Measurements from ENCODE around the gene PRELID3B. TPM values are rescaled to one million over a fixed set of nuclear protein-coding genes. Genes with fewer than 3 reads are reported as not detected.

The PRELID3B gene
- total and polyA plus RNA-seq, 2 of the 13 experiments (the other 11 are each of a cell fraction or from before 2014, with no cell fraction given), result 23.3 to 42.6 TPM

GRCh38 chr20:59004763-59005522 is 37.6 kb downstream of the PRELID3B start (continued):
- no peak for TF ChIP-seq ZNF496 (CRISPR knock-in tag; IDR thresholded peaks at IDR 0.05; ENCODE audit: insufficient replicate concordance)
- TF ChIP-seq ZKSCAN5 (CRISPR knock-in tag; IDR thresholded peaks at IDR 0.05), result no peak
- TF ChIP-seq ZNF510 (CRISPR knock-in tag; IDR thresholded peaks at IDR 0.05; ENCODE audit: low read depth), result no peak
- TF ChIP-seq ZNF788 (CRISPR knock-in tag; IDR thresholded peaks at IDR 0.05; ENCODE audit: borderline replicate concordance), result 0 out of 2 replicates have a peak, but pooled peaks have one; percentile 62
- TF ChIP-seq MLLT10 (CRISPR knock-in tag; IDR thresholded peaks at IDR 0.05), result no peak
- TF ChIP-seq ARNT (IDR thresholded peaks at IDR 0.05), result no peak
- TF ChIP-seq, protein P1, sequence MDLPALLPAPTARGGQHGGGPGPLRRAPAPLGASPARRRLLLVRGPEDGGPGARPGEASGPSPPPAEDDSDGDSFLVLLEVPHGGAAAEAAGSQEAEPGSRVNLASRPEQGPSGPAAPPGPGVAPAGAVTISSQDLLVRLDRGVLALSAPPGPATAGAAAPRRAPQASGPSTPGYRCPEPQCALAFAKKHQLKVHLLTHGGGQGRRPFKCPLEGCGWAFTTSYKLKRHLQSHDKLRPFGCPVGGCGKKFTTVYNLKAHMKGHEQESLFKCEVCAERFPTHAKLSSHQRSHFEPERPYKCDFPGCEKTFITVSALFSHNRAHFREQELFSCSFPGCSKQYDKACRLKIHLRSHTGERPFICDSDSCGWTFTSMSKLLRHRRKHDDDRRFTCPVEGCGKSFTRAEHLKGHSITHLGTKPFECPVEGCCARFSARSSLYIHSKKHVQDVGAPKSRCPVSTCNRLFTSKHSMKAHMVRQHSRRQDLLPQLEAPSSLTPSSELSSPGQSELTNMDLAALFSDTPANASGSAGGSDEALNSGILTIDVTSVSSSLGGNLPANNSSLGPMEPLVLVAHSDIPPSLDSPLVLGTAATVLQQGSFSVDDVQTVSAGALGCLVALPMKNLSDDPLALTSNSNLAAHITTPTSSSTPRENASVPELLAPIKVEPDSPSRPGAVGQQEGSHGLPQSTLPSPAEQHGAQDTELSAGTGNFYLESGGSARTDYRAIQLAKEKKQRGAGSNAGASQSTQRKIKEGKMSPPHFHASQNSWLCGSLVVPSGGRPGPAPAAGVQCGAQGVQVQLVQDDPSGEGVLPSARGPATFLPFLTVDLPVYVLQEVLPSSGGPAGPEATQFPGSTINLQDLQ (CRISPR knock-in tag; IDR thresholded peaks at IDR 0.05), result no peak
- TF ChIP-seq ELK4 (CRISPR knock-in tag; IDR thresholded peaks at IDR 0.05; ENCODE audit: borderline replicate concordance), result no peak
- no peak for TF ChIP-seq PRPF4 (IDR thresholded peaks at IDR 0.05; ENCODE audit: low read depth, low read length, poor library complexity, severe bottlenecking)
- 0 out of 2 replicates have a peak, but pooled peaks have one; percentile 25 for TF ChIP-seq PHF20 (CRISPR knock-in tag; IDR thresholded peaks at IDR 0.05)
- TF ChIP-seq, protein P2, sequence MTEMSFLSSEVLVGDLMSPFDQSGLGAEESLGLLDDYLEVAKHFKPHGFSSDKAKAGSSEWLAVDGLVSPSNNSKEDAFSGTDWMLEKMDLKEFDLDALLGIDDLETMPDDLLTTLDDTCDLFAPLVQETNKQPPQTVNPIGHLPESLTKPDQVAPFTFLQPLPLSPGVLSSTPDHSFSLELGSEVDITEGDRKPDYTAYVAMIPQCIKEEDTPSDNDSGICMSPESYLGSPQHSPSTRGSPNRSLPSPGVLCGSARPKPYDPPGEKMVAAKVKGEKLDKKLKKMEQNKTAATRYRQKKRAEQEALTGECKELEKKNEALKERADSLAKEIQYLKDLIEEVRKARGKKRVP (CRISPR knock-in tag; IDR thresholded peaks at IDR 0.05), result no peak
- TF ChIP-seq IRF2 (CRISPR knock-in tag; IDR thresholded peaks at IDR 0.05), result peak; percentile 34; the same call in 1 of the 2 replicates
- TF ChIP-seq ZNF782 (CRISPR knock-in tag; IDR thresholded peaks at IDR 0.05; ENCODE audit: borderline replicate concordance), result no peak
- TF ChIP-seq, protein P3, sequence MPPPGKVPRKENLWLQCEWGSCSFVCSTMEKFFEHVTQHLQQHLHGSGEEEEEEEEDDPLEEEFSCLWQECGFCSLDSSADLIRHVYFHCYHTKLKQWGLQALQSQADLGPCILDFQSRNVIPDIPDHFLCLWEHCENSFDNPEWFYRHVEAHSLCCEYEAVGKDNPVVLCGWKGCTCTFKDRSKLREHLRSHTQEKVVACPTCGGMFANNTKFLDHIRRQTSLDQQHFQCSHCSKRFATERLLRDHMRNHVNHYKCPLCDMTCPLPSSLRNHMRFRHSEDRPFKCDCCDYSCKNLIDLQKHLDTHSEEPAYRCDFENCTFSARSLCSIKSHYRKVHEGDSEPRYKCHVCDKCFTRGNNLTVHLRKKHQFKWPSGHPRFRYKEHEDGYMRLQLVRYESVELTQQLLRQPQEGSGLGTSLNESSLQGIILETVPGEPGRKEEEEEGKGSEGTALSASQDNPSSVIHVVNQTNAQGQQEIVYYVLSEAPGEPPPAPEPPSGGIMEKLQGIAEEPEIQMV (CRISPR knock-in tag; IDR thresholded peaks at IDR 0.05; ENCODE audit: low read depth), result no peak
- TF ChIP-seq, protein P4, sequence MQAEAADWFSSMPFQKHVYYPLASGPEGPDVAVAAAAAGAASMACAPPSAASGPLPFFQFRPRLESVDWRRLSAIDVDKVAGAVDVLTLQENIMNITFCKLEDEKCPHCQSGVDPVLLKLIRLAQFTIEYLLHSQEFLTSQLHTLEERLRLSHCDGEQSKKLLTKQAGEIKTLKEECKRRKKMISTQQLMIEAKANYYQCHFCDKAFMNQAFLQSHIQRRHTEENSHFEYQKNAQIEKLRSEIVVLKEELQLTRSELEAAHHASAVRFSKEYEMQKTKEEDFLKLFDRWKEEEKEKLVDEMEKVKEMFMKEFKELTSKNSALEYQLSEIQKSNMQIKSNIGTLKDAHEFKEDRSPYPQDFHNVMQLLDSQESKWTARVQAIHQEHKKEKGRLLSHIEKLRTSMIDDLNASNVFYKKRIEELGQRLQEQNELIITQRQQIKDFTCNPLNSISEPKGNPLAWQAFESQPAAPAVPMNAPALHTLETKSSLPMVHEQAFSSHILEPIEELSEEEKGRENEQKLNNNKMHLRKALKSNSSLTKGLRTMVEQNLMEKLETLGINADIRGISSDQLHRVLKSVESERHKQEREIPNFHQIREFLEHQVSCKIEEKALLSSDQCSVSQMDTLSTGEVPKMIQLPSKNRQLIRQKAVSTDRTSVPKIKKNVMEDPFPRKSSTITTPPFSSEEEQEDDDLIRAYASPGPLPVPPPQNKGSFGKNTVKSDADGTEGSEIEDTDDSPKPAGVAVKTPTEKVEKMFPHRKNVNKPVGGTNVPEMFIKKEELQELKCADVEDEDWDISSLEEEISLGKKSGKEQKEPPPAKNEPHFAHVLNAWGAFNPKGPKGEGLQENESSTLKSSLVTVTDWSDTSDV (CRISPR knock-in tag; IDR thresholded peaks at IDR 0.05), result peak; percentile 31; the same call in 1 of the 2 replicates
- TF ChIP-seq, protein P5, sequence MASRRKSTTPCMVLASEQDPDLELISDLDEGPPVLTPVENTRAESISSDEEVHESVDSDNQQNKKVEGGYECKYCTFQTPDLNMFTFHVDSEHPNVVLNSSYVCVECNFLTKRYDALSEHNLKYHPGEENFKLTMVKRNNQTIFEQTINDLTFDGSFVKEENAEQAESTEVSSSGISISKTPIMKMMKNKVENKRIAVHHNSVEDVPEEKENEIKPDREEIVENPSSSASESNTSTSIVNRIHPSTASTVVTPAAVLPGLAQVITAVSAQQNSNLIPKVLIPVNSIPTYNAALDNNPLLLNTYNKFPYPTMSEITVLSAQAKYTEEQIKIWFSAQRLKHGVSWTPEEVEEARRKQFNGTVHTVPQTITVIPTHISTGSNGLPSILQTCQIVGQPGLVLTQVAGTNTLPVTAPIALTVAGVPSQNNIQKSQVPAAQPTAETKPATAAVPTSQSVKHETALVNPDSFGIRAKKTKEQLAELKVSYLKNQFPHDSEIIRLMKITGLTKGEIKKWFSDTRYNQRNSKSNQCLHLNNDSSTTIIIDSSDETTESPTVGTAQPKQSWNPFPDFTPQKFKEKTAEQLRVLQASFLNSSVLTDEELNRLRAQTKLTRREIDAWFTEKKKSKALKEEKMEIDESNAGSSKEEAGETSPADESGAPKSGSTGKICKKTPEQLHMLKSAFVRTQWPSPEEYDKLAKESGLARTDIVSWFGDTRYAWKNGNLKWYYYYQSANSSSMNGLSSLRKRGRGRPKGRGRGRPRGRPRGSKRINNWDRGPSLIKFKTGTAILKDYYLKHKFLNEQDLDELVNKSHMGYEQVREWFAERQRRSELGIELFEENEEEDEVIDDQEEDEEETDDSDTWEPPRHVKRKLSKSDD (CRISPR knock-in tag; IDR thresholded peaks at IDR 0.05; ENCODE audit: low read depth), result no peak

All from HepG2 (cell line).